ENCODE data around the gene METTL5.
"Not testable (repeated sequence)": the region's sequence is repeated elsewhere in the genome, so short reads cannot be mapped to it uniquely, and the experiment has no call there.

The METTL5 gene

GRCh38 chr2:169824373-169825333 is at the start of gene METTL5:
TSS of gene METTL5 (minus strand) at chr2:169824905. CDS start at chr2:169824597, 308 bp downstream.
- peak; percentile 65 for DNase-seq

DNA sequence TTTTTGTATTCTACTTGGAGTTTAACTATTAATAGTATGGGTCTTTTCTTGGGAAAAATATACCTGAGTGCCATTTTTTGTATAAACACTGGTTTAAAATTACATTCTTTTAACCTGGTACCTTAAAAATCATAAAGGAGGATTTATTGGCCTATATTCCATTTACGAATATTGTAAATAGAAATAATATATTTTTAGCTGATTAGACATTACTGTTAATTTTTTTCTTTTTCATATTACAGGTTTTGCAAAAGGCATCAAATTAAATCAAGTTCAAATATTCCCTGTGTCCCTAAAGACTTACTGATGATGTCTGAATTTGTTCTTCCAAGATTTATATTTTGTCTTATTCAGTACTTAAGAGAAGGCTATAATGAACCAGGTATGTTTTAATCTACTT is 47.3 kb upstream of the METTL5 start:
- DNase-seq: no peak

- not testable (repeated sequence) for DNase-seq
Measured at GRCh38 chr2:169871369-169871768, 46.7 kb upstream of the METTL5 start.

DNA sequence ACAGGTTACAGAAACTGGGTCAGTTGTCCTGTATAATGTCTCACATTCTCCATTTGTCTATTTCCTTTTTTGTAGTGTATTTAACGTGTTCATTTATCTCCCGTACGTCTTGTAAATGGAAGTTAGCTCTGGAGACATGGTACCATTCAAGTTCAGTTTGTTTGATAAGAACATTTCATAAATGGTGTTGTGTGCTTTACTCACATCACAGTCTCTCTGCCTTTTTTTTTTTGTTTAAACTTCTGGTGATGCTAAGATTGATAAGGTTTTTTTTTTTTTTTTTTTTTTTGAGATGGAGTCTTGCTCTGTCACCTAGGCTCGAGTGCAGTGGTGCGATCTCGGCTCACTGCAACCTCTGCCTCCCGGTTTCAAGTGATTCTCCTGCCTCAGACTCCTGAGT is 44.2 kb upstream of the METTL5 start:
- DNase-seq: no peak

DNA sequence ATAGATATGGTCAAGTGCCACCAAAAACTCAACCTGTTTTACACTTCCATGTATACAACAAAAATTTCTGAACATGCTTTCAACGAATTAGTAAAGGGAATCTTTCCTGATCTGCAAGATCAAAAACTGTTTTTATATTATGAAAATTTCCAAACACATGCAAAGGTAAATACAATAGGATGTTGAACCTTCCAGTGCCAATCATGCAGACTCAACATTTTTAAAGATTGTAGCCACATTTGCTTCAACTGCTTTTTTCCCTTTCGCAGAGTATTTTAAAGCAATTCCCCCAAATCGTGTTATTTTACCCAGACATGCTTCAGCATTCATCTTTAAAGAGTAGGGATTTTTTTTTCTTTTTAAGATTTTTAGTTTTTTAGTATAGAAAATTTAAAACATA is 42.9 kb upstream of the METTL5 start:
- DNase-seq: no peak

- not testable (repeated sequence) for DNase-seq
Measured at GRCh38 chr2:169866230-169866629, 41.5 kb upstream of the METTL5 start.

DNA sequence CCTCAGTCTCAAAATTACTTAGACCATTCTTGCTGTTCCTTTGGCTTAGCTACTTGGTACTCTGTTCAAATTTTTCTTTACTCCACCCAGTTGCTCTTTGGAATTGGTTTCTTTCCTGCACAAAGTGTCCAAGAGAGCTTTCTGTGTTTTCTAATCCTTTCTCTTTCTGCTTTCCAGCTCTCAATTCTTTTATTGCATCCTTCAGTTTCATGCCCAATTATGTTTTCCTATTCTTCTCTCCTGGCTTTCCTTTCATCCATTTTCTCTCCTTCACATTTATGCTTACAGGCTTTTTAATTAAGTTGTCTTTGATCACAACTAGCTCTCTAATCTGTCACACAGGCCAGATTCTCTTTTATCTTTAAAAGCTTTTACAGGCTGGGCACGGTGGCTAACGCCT is 40.8 kb upstream of the METTL5 start:
- DNase-seq: no peak

DNA sequence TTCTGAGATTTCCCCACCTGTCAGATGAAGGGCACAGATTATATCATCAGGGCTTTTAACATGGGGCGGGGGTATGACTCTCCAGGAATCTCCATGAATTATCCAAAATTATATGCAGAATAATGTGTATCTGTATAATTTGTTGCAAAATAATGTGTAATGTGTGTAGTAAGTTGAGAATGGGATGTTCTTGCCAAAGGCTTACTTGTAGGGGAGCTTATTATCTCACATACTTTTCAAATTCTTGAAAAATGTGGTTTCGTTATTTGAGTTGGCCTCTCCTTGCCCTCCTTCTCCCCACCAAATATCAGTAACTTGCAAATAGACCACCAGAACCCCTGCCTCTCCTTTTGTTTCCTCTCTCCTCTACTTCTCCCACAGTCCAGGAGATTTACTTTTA is 38.1 kb upstream of the METTL5 start:
- no peak for DNase-seq

DNA sequence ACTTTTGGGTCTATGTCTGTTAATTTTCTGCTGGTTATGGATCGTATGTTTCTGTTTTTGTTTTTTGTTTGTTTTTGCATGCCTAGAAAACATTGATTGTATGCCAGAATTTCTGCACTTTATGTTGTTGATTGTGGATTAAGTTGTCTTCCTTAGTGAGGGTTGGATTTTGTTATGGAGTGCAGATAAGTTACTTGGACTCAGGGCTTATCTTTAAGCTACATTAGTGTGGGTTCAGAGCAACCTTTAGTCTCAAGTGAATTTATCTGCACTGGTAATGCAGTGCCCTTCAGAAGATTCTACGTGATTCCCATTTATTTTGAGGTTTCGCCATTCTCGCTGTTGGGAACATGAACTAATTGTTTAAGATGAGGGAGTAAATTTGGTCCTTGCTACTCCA is 35.4 kb upstream of the METTL5 start:
- no peak for DNase-seq

DNA sequence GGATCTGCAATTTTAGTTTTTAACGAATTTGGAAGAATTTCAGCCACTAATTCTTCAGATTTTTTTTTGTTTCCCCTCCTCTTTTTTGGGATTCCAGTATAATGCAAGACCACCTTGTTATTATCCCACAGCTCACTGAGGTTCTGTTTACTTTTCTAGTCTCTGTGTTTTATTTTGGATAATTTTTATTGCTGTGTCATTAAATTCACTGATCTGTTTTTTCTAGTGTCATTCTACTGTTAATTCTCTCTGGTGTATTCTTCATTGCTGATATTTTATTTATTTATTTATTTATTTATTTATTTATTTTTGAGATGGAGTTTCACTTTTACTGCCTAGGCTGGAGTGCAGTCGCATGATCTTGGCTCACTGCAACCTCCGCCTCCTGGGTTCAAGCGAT is 34.7 kb upstream of the METTL5 start:
- no peak for DNase-seq

DNA sequence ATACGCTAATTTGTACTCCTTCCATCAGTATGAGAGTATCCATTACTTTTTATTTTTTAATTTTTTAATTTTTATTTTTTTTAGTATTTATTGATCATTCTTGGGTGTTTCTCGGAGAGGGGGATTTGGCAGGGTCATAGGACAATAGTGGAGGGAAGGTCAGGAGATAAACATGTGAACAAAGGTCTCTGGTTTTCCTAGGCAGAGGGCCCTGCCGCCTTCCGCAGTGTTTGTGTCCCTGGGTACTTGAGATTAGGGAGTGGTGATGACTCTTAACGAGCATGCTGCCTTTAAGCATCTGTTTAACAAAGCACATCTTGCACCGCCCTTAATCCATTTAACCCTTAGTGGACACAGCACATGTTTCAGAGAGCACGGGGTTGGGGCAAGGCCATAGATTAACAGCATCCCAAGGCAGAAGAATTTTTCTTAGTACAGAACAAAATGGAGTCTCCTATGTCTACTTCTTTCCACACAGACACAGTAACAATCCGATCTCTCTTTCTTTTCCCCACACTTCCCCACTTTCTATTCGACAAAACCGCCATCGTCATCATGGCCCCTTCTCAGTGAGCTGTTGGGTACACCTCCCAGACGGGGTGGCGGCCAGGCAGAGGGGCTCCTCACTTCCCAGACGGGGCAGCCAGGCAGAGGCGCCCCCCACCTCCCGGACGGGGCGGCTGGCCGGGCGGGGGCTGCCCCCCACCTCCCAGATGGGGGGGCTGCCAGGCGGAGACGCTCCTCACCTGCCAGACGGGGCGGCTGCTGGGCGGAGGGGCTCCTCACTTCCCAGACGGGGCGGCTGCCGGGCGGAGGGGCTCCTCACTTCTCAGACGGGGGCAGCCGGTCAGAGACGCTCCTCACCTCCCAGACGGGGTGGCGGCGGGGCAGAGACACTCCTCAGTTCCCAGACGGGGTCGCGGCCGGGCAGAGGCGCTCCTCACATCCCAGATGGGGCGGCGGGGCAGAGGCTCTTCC is 30.9 kb upstream of the METTL5 start:
- DNase-seq: not testable (repeated sequence)

GRCh38 chr2:169853041-169853668 is 28.4 kb upstream of the METTL5 start:
- DNase-seq: no peak

DNA sequence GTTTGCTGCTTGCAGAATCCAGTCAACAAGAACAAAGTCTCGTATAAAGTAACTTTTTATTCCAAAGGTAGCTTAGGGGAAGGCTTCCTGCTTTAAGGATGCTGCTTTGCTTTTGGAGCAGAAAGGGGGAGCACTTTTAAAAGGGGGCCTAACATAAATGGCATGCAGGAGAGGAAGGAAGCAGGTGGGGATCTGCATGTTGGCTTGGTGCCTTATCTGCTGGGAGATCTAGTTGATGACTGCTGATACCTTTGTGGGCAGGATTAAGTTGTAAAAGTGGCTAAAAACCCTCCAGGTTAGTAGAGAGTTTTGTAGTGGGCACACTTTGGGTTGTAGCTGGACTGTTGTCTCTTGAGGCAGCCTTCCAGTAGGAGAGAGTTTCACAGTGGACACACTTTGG is 25.0 kb upstream of the METTL5 start:
- no peak for DNase-seq

DNA sequence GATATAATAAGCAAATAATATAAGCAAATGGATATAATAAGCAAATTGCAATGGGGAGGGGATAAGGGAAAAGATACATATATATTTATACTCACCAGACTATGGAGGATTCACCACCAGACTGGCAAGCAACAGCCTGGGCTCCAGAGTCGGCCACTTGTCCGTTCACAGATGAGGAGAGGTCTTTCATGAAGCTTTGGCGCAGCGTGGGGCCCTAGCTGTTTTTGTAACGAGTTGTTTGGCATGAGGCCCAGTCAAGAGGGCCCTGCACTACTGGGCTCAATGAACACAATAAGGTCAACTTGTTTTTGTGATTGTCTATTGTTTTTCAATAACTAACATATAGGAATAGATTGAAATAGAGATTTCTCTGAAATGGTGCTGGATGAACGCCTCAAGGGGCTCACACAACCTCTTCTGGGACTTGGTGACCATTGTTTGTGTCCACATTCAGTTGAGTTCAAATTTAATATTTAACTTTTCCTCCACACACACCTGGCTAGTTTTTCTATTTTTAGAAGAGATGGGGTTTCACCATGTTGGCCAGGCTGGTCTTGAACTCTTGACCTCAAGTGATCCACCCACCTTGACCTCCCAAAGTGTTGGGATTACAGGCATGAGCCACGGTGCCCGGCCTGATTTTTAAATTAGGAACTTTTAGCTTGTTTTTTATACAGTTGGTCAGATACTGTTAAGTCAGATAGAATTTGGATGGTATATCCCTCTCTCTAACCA is 24.4 kb upstream of the METTL5 start:
- peak; percentile 5 for DNase-seq

DNA sequence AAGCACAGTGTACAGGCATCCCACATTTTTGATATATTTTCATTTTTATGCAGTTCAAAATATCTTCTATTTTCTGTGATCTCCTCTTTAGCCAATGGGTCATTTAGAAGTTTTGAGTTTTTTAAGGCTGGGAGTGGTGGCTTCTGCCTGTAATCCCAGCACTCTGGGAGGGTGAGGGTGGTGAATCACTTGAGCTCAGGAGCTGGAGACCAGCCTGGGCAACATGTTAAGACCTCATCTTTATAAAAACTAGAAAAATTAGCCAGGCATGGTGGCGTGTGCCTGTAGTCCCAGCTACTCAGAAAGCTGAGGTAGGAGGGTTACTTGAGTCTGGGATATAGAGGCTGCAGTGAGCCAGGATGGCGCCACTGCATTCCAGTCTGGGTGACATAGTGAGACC is 20.3 kb upstream of the METTL5 start:
- no peak for DNase-seq

DNA sequence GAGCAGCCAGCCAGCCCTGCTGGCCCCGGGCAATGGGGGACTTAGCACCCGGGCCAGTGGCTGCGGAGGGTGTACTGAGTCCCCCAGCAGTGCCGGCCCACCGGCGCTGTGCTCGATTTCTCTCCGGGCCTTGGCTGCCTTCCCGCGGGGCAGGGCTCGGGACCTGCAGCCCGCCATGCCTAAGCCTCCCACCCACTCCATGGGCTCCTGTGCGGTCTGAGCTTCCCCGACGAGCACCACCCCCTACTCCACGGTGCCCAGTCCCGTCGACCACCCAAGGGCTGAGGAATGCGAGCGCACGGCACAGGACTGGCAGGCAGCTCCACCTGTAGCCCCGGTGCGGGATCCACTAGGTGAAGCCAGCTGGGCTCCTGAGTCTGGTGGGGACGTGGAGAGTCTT is 16.9 kb upstream of the METTL5 start:
- DNase-seq: not testable (repeated sequence)

DNA sequence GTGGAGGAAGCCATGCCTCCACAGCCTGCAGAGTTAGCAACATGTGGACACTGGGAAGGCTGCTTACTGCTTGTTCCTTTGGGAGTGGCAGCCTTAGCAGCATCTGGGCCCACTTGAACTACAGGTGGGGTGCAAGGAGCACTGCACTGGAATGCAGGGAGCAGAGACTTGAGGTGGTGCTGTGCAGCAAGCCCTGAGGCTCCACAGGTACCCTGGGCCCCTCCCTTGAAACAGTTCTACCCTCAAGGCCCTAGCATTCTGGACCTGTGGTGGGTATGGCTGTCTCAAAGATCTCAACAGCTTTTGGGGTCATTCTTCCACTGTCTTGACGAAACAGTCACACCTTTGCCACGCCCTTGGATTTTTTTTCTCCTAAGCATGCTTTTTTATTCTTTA is 16.0 kb upstream of the METTL5 start:
- no peak for DNase-seq

DNA sequence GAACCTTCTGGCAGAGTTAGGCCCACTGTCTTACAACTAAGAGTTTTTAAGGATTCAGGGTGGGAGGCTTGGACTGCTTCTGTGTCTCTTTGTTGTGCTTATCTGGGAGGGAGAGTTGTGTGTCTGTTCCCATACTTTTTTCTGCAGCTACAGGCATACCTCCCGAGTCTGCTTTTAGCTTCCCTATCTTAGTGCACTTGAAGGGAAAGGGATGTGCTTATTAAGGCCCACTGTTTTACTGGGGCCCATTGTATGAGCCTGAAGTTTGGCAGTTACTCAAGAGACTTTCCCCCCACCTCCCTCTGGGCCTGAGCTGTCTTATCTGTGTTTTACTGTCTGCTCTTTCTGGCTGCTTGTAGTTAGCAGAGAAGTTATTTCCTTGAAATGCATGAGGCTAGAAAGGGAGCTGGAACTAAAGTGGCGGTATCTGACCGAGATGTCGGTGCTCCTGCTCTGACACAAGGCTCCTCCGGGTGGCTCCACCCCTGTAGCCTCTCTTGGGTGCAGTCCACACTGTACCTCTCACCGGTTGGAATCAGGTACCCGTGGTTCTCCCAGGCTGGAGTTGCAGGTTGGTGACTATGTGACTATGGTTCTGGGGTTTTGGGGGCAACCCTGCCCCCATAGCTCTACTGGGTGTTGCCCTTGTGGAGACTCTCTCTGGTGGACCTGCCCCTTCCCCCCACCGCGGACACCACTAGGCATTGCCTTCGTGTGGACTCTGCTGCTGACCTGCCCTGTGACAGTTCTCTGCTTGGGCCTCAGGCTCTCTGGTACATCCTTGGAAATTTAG is 15.4 kb upstream of the METTL5 start:
- no peak for DNase-seq

GRCh38 chr2:169838743-169839489 is 14.2 kb upstream of the METTL5 start:
- no peak for DNase-seq

DNA sequence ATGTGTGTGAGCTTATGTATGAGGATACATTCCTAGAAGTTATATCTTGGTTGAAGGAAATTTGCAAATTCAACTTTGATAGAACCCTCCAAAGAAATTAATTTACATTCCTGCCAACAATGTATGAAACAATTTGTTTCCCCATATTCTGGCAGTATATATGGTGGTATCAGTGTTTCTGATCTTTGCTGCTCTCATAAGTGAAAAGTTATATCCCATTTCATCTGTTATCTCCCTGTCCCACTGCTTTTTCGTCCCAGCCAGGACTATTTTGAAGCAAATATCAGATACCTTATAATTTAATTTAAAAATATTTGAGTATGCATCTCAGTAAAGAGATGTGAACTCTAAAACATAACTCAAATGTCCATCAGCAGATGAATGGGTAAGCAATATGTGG is 9.7 kb upstream of the METTL5 start:
- no peak for DNase-seq

All from NCI-H2029 (cell line).